Measurements from ENCODE around the gene GSC. TPM values are rescaled to one million over a fixed set of nuclear protein-coding genes. Genes with fewer than 3 reads are reported as not detected.

GSC gene
- total and polyA plus RNA-seq, 2 donors (not counting 3 experiments of a cell fraction or from before 2014, with no cell fraction given) = not detected

DNA sequence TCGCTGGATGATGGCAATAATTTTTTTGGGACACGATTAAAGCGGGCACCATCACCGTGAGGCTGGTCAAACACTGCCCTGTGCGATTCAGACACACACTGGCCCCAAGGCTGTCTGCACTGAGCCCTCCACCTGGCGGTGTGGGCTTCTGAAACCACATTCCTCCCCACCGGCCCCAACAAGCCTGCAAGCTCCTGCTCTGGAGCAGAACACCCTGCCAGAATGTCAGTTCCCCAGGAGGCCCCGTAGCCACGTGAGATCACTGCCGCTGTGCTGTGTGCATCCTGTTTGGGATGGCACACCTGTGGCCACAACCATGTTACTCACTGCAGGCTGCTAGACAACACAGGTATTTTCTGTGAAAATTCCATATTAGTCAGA lies 7.9 kb downstream of the GSC start:
- Histone ChIP-seq H3K79me2 (ENCODE audit: control insufficient read depth, insufficient read depth, low read length) (no peaks in the 10 kb centered on the region), H2AFZ (ENCODE audit: low read depth, low read length) (no peak overlapping the region), H3K27ac (ENCODE audit: insufficient read depth, low read depth, low read length) (no peak overlapping the region), H3K4me3 (replicated peaks in 1 of 3; ENCODE audit: insufficient read depth in 1 of 3, low read depth in 1 of 3, low read length in 3 of 3) (no peak overlapping the region), H3K27me3 (ENCODE audit: control insufficient read depth in 2 of 2, insufficient read depth in 2 of 2, low read length in 2 of 2) (peaks cover 9 to 20% of the 10 kb centered on the region in 2 experiments), H3K9me3 (replicated peaks; ENCODE audit: control insufficient read depth, insufficient read depth, low read length) (no peaks in the 10 kb centered on the region), H3K36me3 (ENCODE audit: control insufficient read depth in 2 of 2, extremely low read depth in 1 of 2, insufficient read depth in 2 of 2, low read length in 2 of 2) (no peaks in the 10 kb centered on the region), H3K9me1 (replicated peaks; ENCODE audit: control insufficient read depth, extremely low read depth, insufficient read depth, low read length) (no peaks in the 10 kb centered on the region), H3K4me1 (ENCODE audit: control insufficient read depth, extremely low read depth, insufficient read depth, low read length) (no peaks in the 10 kb centered on the region), H4K20me1 (replicated peaks; ENCODE audit: control insufficient read depth, extremely low read depth, insufficient read depth, low read length) (no peaks in the 10 kb centered on the region), H3K9ac (replicated peaks; ENCODE audit: extremely low read depth, insufficient read depth, low read length) (no peak overlapping the region), H3K4me2 (ENCODE audit: insufficient read depth, low read length) (no peak overlapping the region)
- DNase-seq (ENCODE audit: low read depth, low spot score) (no peak), FAIRE-seq (no peak)
- TF ChIP-seq FOS (IDR thresholded peaks at IDR 0.05; ENCODE audit: borderline replicate concordance, insufficient read depth, low read length) = no peak
- TF ChIP-seq CTCF (IDR thresholded peaks at IDR 0.05; ENCODE audit: extremely low read depth in 1 of 2, insufficient read depth in 1 of 2, low read depth in 1 of 2, low read length in 2 of 2) = no peak
- no peak for TF ChIP-seq GATA2 (IDR thresholded peaks at IDR 0.05; ENCODE audit: insufficient read depth, insufficient read length, low read depth, low read length)
- TF ChIP-seq, protein P1, sequence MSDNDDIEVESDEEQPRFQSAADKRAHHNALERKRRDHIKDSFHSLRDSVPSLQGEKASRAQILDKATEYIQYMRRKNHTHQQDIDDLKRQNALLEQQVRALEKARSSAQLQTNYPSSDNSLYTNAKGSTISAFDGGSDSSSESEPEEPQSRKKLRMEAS (IDR thresholded peaks at IDR 0.05; ENCODE audit: insufficient read depth, insufficient read length) = no peak
- TF ChIP-seq MYC (IDR thresholded peaks at IDR 0.05; ENCODE audit: low read depth, low read length) = no peak
- TF ChIP-seq POLR2A (IDR thresholded peaks at IDR 0.05; ENCODE audit: low read depth, low read length) = no peak
- no peak for TF ChIP-seq JUN (IDR thresholded peaks at IDR 0.05; ENCODE audit: borderline replicate concordance, insufficient read depth, insufficient read length, low read depth)
- no peak for TF ChIP-seq POLR2AphosphoS5 (IDR thresholded peaks at IDR 0.05; ENCODE audit: insufficient read depth, low read depth, low read length)
- TF ChIP-seq EZH2 (IDR thresholded peaks at IDR 0.05; ENCODE audit: borderline replicate concordance, low read depth, low read length, severe bottlenecking) = no peak
- CTCF ChIA-PET = interaction anchor here (1.0 to 1.1 kb wide), 2 partner anchors 13 to 14 kb away, joined by 3 to 4 read pairs; no protein-coding TSS in a partner anchor
- no TSS peak for BruUV-seq (replicated peaks)
- POLR2A ChIA-PET = no interaction called here
- dilution Hi-C loops (cut with MboI; ENCODE audit: extremely low pct_ligation_motif_present, low sequenced_read_pairs) (no loop called here), intact Hi-C loops (cut with micrococcal nuclease) (no loop called here)

Measured in endothelial cell of umbilical vein (primary cell).